ENCODE data around the gene CDH18. TPM values are rescaled to one million over a fixed set of nuclear protein-coding genes. Genes with fewer than 3 reads are reported as not detected.

CDH18 gene
- total and polyA plus RNA-seq, 2 of the 13 experiments (the other 11 are each of a cell fraction or from before 2014, with no cell fraction given) = not detected

DNA sequence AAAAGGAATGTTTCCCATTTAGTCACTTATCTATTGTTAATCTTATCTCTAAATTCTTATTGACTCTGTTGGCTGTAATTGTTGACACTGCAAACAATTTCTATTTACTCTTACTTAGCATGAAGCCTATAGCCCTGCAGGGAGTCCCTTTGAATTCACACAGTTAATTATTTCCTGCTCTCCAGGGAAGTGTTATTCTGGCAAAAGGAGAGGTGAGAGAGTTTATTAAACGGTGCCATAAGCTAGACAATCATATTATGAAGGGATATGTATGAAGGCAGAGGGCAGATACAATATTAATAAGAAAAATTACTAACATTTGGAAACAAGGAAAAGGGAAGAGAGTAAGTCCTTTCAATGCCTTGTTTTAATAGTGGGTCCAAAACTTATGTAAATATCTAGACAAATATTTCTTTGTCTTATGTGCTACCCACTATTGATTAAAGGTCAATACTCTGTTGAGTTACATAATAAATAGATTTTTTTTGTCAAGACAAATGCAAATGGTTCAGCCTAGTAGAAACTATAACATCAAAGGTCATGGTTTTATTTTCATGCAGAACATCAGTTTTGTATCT lies 107.1 kb downstream of the CDH18 start (continued):
- TF ChIP-seq, protein P1, sequence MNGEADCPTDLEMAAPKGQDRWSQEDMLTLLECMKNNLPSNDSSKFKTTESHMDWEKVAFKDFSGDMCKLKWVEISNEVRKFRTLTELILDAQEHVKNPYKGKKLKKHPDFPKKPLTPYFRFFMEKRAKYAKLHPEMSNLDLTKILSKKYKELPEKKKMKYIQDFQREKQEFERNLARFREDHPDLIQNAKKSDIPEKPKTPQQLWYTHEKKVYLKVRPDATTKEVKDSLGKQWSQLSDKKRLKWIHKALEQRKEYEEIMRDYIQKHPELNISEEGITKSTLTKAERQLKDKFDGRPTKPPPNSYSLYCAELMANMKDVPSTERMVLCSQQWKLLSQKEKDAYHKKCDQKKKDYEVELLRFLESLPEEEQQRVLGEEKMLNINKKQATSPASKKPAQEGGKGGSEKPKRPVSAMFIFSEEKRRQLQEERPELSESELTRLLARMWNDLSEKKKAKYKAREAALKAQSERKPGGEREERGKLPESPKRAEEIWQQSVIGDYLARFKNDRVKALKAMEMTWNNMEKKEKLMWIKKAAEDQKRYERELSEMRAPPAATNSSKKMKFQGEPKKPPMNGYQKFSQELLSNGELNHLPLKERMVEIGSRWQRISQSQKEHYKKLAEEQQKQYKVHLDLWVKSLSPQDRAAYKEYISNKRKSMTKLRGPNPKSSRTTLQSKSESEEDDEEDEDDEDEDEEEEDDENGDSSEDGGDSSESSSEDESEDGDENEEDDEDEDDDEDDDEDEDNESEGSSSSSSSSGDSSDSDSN (CRISPR knock-in tag; IDR thresholded peaks at IDR 0.05) = no peak
- TF ChIP-seq, protein P2, sequence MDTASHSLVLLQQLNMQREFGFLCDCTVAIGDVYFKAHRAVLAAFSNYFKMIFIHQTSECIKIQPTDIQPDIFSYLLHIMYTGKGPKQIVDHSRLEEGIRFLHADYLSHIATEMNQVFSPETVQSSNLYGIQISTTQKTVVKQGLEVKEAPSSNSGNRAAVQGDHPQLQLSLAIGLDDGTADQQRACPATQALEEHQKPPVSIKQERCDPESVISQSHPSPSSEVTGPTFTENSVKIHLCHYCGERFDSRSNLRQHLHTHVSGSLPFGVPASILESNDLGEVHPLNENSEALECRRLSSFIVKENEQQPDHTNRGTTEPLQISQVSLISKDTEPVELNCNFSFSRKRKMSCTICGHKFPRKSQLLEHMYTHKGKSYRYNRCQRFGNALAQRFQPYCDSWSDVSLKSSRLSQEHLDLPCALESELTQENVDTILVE (CRISPR knock-in tag; IDR thresholded peaks at IDR 0.05) = peak; percentile 31; the same call in 1 of the 2 replicates
- no peak for TF ChIP-seq ZNF205 (CRISPR knock-in tag; IDR thresholded peaks at IDR 0.05)
- no peak for TF ChIP-seq ZNF879 (CRISPR knock-in tag; IDR thresholded peaks at IDR 0.05)
- no peak for TF ChIP-seq ZBTB38 (CRISPR knock-in tag; IDR thresholded peaks at IDR 0.05)
- TF ChIP-seq BCL6 (CRISPR knock-in tag; IDR thresholded peaks at IDR 0.05) = peak; percentile 97
- no peak for TF ChIP-seq MTF1 (CRISPR knock-in tag; IDR thresholded peaks at IDR 0.05)
- TF ChIP-seq CC2D1A (CRISPR knock-in tag; IDR thresholded peaks at IDR 0.05) = no peak
- TF ChIP-seq, protein P3, sequence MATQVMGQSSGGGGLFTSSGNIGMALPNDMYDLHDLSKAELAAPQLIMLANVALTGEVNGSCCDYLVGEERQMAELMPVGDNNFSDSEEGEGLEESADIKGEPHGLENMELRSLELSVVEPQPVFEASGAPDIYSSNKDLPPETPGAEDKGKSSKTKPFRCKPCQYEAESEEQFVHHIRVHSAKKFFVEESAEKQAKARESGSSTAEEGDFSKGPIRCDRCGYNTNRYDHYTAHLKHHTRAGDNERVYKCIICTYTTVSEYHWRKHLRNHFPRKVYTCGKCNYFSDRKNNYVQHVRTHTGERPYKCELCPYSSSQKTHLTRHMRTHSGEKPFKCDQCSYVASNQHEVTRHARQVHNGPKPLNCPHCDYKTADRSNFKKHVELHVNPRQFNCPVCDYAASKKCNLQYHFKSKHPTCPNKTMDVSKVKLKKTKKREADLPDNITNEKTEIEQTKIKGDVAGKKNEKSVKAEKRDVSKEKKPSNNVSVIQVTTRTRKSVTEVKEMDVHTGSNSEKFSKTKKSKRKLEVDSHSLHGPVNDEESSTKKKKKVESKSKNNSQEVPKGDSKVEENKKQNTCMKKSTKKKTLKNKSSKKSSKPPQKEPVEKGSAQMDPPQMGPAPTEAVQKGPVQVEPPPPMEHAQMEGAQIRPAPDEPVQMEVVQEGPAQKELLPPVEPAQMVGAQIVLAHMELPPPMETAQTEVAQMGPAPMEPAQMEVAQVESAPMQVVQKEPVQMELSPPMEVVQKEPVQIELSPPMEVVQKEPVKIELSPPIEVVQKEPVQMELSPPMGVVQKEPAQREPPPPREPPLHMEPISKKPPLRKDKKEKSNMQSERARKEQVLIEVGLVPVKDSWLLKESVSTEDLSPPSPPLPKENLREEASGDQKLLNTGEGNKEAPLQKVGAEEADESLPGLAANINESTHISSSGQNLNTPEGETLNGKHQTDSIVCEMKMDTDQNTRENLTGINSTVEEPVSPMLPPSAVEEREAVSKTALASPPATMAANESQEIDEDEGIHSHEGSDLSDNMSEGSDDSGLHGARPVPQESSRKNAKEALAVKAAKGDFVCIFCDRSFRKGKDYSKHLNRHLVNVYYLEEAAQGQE (IDR thresholded peaks at IDR 0.05; ENCODE audit: borderline replicate concordance in 1 of 2, low read depth in 1 of 2, low read length in 2 of 2) = peak in 1 of 2 experiments; percentile 58; a peak in 2 of 4 replicates
- TF ChIP-seq ATF7-NPFF (CRISPR knock-in tag; IDR thresholded peaks at IDR 0.05; ENCODE audit: low read depth) = no peak
- TF ChIP-seq CEBPG (CRISPR knock-in tag; IDR thresholded peaks at IDR 0.05) = no peak
- peak; percentile 21; the same call in 1 of the 2 replicates for TF ChIP-seq FOXK1 (CRISPR knock-in tag; IDR thresholded peaks at IDR 0.05; ENCODE audit: borderline replicate concordance, low read depth)
- no peak for TF ChIP-seq FLYWCH1 (CRISPR knock-in tag; IDR thresholded peaks at IDR 0.05)
- no peak for TF ChIP-seq ZSCAN22 (CRISPR knock-in tag; IDR thresholded peaks at IDR 0.05)
- TF ChIP-seq RAD21 (CRISPR knock-in tag; IDR thresholded peaks at IDR 0.05) = no peak
- TF ChIP-seq ETV6 (CRISPR knock-in tag; conservative IDR thresholded peaks at IDR 0.05) = no peak
- peak; percentile 95 for TF ChIP-seq HHEX (CRISPR knock-in tag; IDR thresholded peaks at IDR 0.05)
- no peak for TF ChIP-seq IRX3 (CRISPR knock-in tag; IDR thresholded peaks at IDR 0.05; ENCODE audit: borderline replicate concordance, low read depth)
- no peak for TF ChIP-seq ZNF777 (CRISPR knock-in tag; IDR thresholded peaks at IDR 0.05)
- TF ChIP-seq NCOA1 (CRISPR knock-in tag; IDR thresholded peaks at IDR 0.05) = no peak
- no peak for TF ChIP-seq SAFB2 (CRISPR knock-in tag; IDR thresholded peaks at IDR 0.05; ENCODE audit: borderline replicate concordance, low read depth)
- TF ChIP-seq HES4 (CRISPR knock-in tag; IDR thresholded peaks at IDR 0.05; ENCODE audit: borderline replicate concordance) = no peak
